ENCODE measurements around the gene PRPF6. TPM values are rescaled to one million over a fixed set of nuclear protein-coding genes. Genes with fewer than 3 reads are reported as not detected.
"Not testable (repeated sequence)": the region's sequence is repeated elsewhere in the genome, so short reads cannot be mapped to it uniquely, and the experiment has no call there.

Gene PRPF6
- total RNA-seq, 4 donors from 2014 or later = 70.7 to 93.0 (median 83.9) TPM

GRCh38 chr20:63970714-63971431 is 10.1 kb upstream of the PRPF6 start:
- WGBS = 93% methylated on average over 5 of the region's 5 CpGs
- H3K36me3 ChIP-seq = peaks cover 20% of the 10 kb centered on the region
- peaks cover 32% of the 10 kb centered on the region for H3K4me1 ChIP-seq
- no peaks in the 10 kb centered on the region for H3K9me3 ChIP-seq
- H3K4me3 ChIP-seq = no peak overlapping the region
- H3K27me3 ChIP-seq = no peaks in the 10 kb centered on the region
- no peak for DNase-seq (ENCODE audit: low spot score in 2 of 2)
- TF ChIP-seq POLR2A (IDR thresholded peaks at IDR 0.05) (no peak), POLR2AphosphoS5 (IDR thresholded peaks at IDR 0.05) (no peak), CTCF (IDR thresholded peaks at IDR 0.05) (no peak), EP300 (IDR thresholded peaks at IDR 0.05) (no peak)
- H3K27ac ChIP-seq = no peak overlapping the region

- 85% methylated on average over 10 of the region's 10 CpGs for WGBS
Observed at GRCh38 chr20:63971960-63972311, 9.0 kb upstream of the PRPF6 start.

GRCh38 chr20:63972312-63973159 is 8.4 kb upstream of the PRPF6 start:
- H3K9me3 ChIP-seq = no peaks in the 10 kb centered on the region
- WGBS = 88% methylated on average over 15 of the region's 18 CpGs
- H3K4me1 ChIP-seq = peaks cover 32% of the 10 kb centered on the region
- TF ChIP-seq CTCF (IDR thresholded peaks at IDR 0.05) (no peak), POLR2A (IDR thresholded peaks at IDR 0.05) (no peak), POLR2AphosphoS5 (IDR thresholded peaks at IDR 0.05) (no peak), EP300 (IDR thresholded peaks at IDR 0.05) (no peak)
- no peak overlapping the region for H3K27ac ChIP-seq
- H3K36me3 ChIP-seq = peaks cover 4% of the 10 kb centered on the region
- H3K4me3 ChIP-seq = no peak overlapping the region
- no peaks in the 10 kb centered on the region for H3K27me3 ChIP-seq
- DNase-seq (ENCODE audit: low spot score in 2 of 2) = no peak

More at GRCh38 chr20:63971960-63972311, 9.0 kb upstream of the PRPF6 start:
- H3K4me1 ChIP-seq = peaks cover 32% of the 10 kb centered on the region
- not testable (repeated sequence) for DNase-seq (ENCODE audit: low spot score in 2 of 2); H3K4me3 ChIP-seq; H3K36me3 ChIP-seq; H3K27me3 ChIP-seq; H3K9me3 ChIP-seq; H3K27ac ChIP-seq

GRCh38 chr20:63973160-63973479 is 7.8 kb upstream of the PRPF6 start:
- Histone ChIP-seq H3K4me1 (peaks cover 34% of the 10 kb centered on the region), H3K9me3 (no peaks in the 10 kb centered on the region), H3K4me3 (peak overlapping the region; percentile 30), H3K36me3 (no peaks in the 10 kb centered on the region), H3K27ac (no peak overlapping the region), H3K27me3 (no peaks in the 10 kb centered on the region)
- TF ChIP-seq POLR2AphosphoS5 (IDR thresholded peaks at IDR 0.05) (no peak), POLR2A (IDR thresholded peaks at IDR 0.05) (no peak), EP300 (IDR thresholded peaks at IDR 0.05) (no peak), CTCF (IDR thresholded peaks at IDR 0.05) (no peak)
- no peak for DNase-seq (ENCODE audit: low spot score in 2 of 2)
- 85% methylated on average over 3 of the region's 3 CpGs for WGBS

GRCh38 chr20:63973636-63974401 is 7.1 kb upstream of the PRPF6 start:
- H3K4me3 ChIP-seq = peak overlapping the region; percentile 30
- H3K9me3 ChIP-seq = no peaks in the 10 kb centered on the region
- H3K4me1 ChIP-seq = peaks cover 34% of the 10 kb centered on the region
- no peaks in the 10 kb centered on the region for H3K36me3 ChIP-seq
- WGBS = 13% methylated on average over 30 of the region's 37 CpGs
- H3K27me3 ChIP-seq = no peaks in the 10 kb centered on the region
- TF ChIP-seq CTCF (IDR thresholded peaks at IDR 0.05) (peak; percentile 97 to 98), POLR2AphosphoS5 (IDR thresholded peaks at IDR 0.05) (peak in 1 of 3 donors; percentile 27), POLR2A (IDR thresholded peaks at IDR 0.05) (no peak)
- DNase-seq (ENCODE audit: low spot score in 2 of 2) = peak; percentile 91 to 93
- H3K27ac ChIP-seq = no peak overlapping the region

Data from suprapubic skin (tissue), 4 donors.